ENCODE measurements around the gene PEF1.

The PEF1 gene

GRCh38 chr1:31644560-31645273, at the start of gene PEF1:
Gene PEF1 (minus strand): TSS chr1:31644876. CDS start chr1:31644864, 12 bp downstream.
- TF ChIP-seq LEF1 (IDR thresholded peaks at IDR 0.05; ENCODE audit: borderline replicate concordance), result no peak
- TF ChIP-seq ZNF384 (IDR thresholded peaks at IDR 0.05), result no peak
- TF ChIP-seq SP1 (IDR thresholded peaks at IDR 0.05), result peak; percentile 84
- no peak for TF ChIP-seq FOXA1 (IDR thresholded peaks at IDR 0.05)
- TF ChIP-seq HDGF (IDR thresholded peaks at IDR 0.05; ENCODE audit: borderline replicate concordance), result peak; percentile 22; the same call in 1 of the 2 replicates
- no peak for TF ChIP-seq ARNT (IDR thresholded peaks at IDR 0.05)
- TF ChIP-seq ELF4 (IDR thresholded peaks at IDR 0.05), result peak; percentile 75; the same call in 1 of the 2 replicates
- TF ChIP-seq TARDBP (IDR thresholded peaks at IDR 0.05), result peak; percentile 92
- no peak for TF ChIP-seq FOXK2 (IDR thresholded peaks at IDR 0.05)
- no peak for TF ChIP-seq FOXM1 (IDR thresholded peaks at IDR 0.05; ENCODE audit: borderline replicate concordance)
- peak; percentile 100 for TF ChIP-seq PKNOX1 (IDR thresholded peaks at IDR 0.05)
- no peak for TF ChIP-seq BHLHE40 (IDR thresholded peaks at IDR 0.05; ENCODE audit: borderline replicate concordance)
- peak; percentile 67 for TF ChIP-seq L3MBTL2 (conservative IDR thresholded peaks at IDR 0.05)
- TF ChIP-seq CTBP1 (IDR thresholded peaks at IDR 0.05; ENCODE audit: borderline replicate concordance), result peak; percentile 29; the same call in 1 of the 2 replicates
- CTCF ChIA-PET, result interaction anchor here (0.6 to 2.2 kb wide), 6 partner anchors 12 to 319 kb away, joined by 3 to 7 read pairs (median 4); no protein-coding TSS in a partner anchor
- POLR2A ChIA-PET, result interaction anchor here (0.6 to 1.1 kb wide), 20 partner anchors 8 to 535 kb away, joined by 3 to 8 read pairs (median 3); partner anchors contain the start of gene TXLNA
- peak; percentile 100 for DNase-seq (ENCODE audit: extremely low spot score)

- POLR2A ChIA-PET, result no interaction called here
- CTCF ChIA-PET, result no interaction called here
- TF ChIP-seq SP1 (IDR thresholded peaks at IDR 0.05) (no peak), NFRKB (IDR thresholded peaks at IDR 0.05) (no peak), FOXA1 (IDR thresholded peaks at IDR 0.05) (no peak), SUZ12 (IDR thresholded peaks at IDR 0.05) (no peak), LEF1 (IDR thresholded peaks at IDR 0.05; ENCODE audit: borderline replicate concordance) (no peak), ELF4 (IDR thresholded peaks at IDR 0.05) (no peak), FOXM1 (IDR thresholded peaks at IDR 0.05; ENCODE audit: borderline replicate concordance) (no peak), TARDBP (IDR thresholded peaks at IDR 0.05) (no peak), HDGF (IDR thresholded peaks at IDR 0.05; ENCODE audit: borderline replicate concordance) (no peak), BHLHE40 (IDR thresholded peaks at IDR 0.05; ENCODE audit: borderline replicate concordance) (no peak), PKNOX1 (IDR thresholded peaks at IDR 0.05) (no peak), ZNF384 (IDR thresholded peaks at IDR 0.05) (no peak), FOXK2 (IDR thresholded peaks at IDR 0.05) (no peak), CTBP1 (IDR thresholded peaks at IDR 0.05; ENCODE audit: borderline replicate concordance) (no peak), L3MBTL2 (conservative IDR thresholded peaks at IDR 0.05) (no peak), ARNT (IDR thresholded peaks at IDR 0.05) (no peak)
- DNase-seq (ENCODE audit: extremely low spot score), result no peak
Observed at GRCh38 chr1:31693231-31693630, 48.6 kb upstream of the PEF1 start.

GRCh38 chr1:31691951-31692350, 47.3 kb upstream of the PEF1 start:
- TF ChIP-seq PKNOX1 (IDR thresholded peaks at IDR 0.05), result no peak
- TF ChIP-seq FOXA1 (IDR thresholded peaks at IDR 0.05), result no peak
- TF ChIP-seq FOXK2 (IDR thresholded peaks at IDR 0.05), result no peak
- no peak for TF ChIP-seq BHLHE40 (IDR thresholded peaks at IDR 0.05; ENCODE audit: borderline replicate concordance)
- no peak for TF ChIP-seq HDGF (IDR thresholded peaks at IDR 0.05; ENCODE audit: borderline replicate concordance)
- TF ChIP-seq ARNT (IDR thresholded peaks at IDR 0.05), result no peak
- TF ChIP-seq ZNF384 (IDR thresholded peaks at IDR 0.05), result no peak
- TF ChIP-seq L3MBTL2 (conservative IDR thresholded peaks at IDR 0.05), result no peak
- no peak for TF ChIP-seq FOXM1 (IDR thresholded peaks at IDR 0.05; ENCODE audit: borderline replicate concordance)
- TF ChIP-seq TARDBP (IDR thresholded peaks at IDR 0.05), result no peak
- no peak for DNase-seq (ENCODE audit: extremely low spot score)
- CTCF ChIA-PET, result no interaction called here
- POLR2A ChIA-PET, result no interaction called here

GRCh38 chr1:31691446-31691845, 46.8 kb upstream of the PEF1 start:
- DNase-seq (ENCODE audit: extremely low spot score), result no peak
- ChIA-PET CTCF (interaction anchor here (1.1 kb wide), 1 partner anchor 12 kb away, joined by 3 read pairs; no protein-coding TSS in a partner anchor), POLR2A (no interaction called here)
- no peak for TF ChIP-seq PKNOX1 (IDR thresholded peaks at IDR 0.05)
- TF ChIP-seq FOXM1 (IDR thresholded peaks at IDR 0.05; ENCODE audit: borderline replicate concordance), result no peak
- no peak for TF ChIP-seq L3MBTL2 (conservative IDR thresholded peaks at IDR 0.05)
- TF ChIP-seq BHLHE40 (IDR thresholded peaks at IDR 0.05; ENCODE audit: borderline replicate concordance), result no peak
- no peak for TF ChIP-seq ZNF384 (IDR thresholded peaks at IDR 0.05)
- no peak for TF ChIP-seq SUZ12 (IDR thresholded peaks at IDR 0.05)
- TF ChIP-seq ARNT (IDR thresholded peaks at IDR 0.05), result no peak
- no peak for TF ChIP-seq NFRKB (IDR thresholded peaks at IDR 0.05)
- no peak for TF ChIP-seq TARDBP (IDR thresholded peaks at IDR 0.05)
- no peak for TF ChIP-seq SP1 (IDR thresholded peaks at IDR 0.05)

- ChIA-PET POLR2A (no interaction called here), CTCF (interaction anchor here (1.1 kb wide), 1 partner anchor 11 kb away, joined by 3 read pairs; no protein-coding TSS in a partner anchor)
- no peak for TF ChIP-seq LEF1 (IDR thresholded peaks at IDR 0.05; ENCODE audit: borderline replicate concordance)
- no peak for TF ChIP-seq ELF4 (IDR thresholded peaks at IDR 0.05)
- no peak for TF ChIP-seq CTBP1 (IDR thresholded peaks at IDR 0.05; ENCODE audit: borderline replicate concordance)
- no peak for TF ChIP-seq L3MBTL2 (conservative IDR thresholded peaks at IDR 0.05)
- TF ChIP-seq SUZ12 (IDR thresholded peaks at IDR 0.05), result no peak
- TF ChIP-seq BHLHE40 (IDR thresholded peaks at IDR 0.05; ENCODE audit: borderline replicate concordance), result no peak
- no peak for TF ChIP-seq FOXM1 (IDR thresholded peaks at IDR 0.05; ENCODE audit: borderline replicate concordance)
- no peak for TF ChIP-seq FOXK2 (IDR thresholded peaks at IDR 0.05)
- no peak for TF ChIP-seq NFRKB (IDR thresholded peaks at IDR 0.05)
- no peak for TF ChIP-seq TARDBP (IDR thresholded peaks at IDR 0.05)
- TF ChIP-seq SP1 (IDR thresholded peaks at IDR 0.05), result no peak
- no peak for TF ChIP-seq ARNT (IDR thresholded peaks at IDR 0.05)
- TF ChIP-seq ZNF384 (IDR thresholded peaks at IDR 0.05), result no peak
- no peak for TF ChIP-seq FOXA1 (IDR thresholded peaks at IDR 0.05)
- TF ChIP-seq PKNOX1 (IDR thresholded peaks at IDR 0.05), result no peak
- no peak for TF ChIP-seq HDGF (IDR thresholded peaks at IDR 0.05; ENCODE audit: borderline replicate concordance)
- DNase-seq (ENCODE audit: extremely low spot score), result no peak
Observed at GRCh38 chr1:31690921-31691320, 46.2 kb upstream of the PEF1 start.
